Measurements from ENCODE around the gene NLN.
"Not testable (repeated sequence)": the region's sequence is repeated elsewhere in the genome, so short reads cannot be mapped to it uniquely, and the experiment has no call there.

DNA sequence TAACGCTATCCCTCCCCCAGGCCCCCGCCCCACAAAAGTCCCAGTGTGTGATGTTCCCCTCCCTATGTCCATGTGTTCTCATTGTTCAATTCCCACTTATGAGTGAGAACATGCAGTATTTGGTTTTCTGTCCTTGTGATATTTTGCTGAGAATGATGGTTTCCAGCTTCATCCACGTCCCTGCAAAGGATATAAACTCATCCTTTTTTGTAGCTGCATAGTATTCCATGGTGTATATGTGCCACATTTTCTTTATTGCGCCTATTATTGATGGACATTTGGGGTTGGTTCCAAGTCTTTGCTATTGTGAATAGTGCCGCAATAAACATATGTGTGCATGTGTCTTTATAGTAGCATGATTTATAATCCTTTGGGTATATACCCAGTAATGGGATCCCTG, 125.0 kb downstream of the NLN start:
- TF ChIP-seq EZH2 (IDR thresholded peaks at IDR 0.05), result not testable (repeated sequence)
- TF ChIP-seq, protein P1, sequence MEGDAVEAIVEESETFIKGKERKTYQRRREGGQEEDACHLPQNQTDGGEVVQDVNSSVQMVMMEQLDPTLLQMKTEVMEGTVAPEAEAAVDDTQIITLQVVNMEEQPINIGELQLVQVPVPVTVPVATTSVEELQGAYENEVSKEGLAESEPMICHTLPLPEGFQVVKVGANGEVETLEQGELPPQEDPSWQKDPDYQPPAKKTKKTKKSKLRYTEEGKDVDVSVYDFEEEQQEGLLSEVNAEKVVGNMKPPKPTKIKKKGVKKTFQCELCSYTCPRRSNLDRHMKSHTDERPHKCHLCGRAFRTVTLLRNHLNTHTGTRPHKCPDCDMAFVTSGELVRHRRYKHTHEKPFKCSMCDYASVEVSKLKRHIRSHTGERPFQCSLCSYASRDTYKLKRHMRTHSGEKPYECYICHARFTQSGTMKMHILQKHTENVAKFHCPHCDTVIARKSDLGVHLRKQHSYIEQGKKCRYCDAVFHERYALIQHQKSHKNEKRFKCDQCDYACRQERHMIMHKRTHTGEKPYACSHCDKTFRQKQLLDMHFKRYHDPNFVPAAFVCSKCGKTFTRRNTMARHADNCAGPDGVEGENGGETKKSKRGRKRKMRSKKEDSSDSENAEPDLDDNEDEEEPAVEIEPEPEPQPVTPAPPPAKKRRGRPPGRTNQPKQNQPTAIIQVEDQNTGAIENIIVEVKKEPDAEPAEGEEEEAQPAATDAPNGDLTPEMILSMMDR (IDR thresholded peaks at IDR 0.05), result not testable (repeated sequence)

Measured in neural progenitor cell (in vitro differentiated cells).